ENCODE measurements around the gene SACM1L.

DNA sequence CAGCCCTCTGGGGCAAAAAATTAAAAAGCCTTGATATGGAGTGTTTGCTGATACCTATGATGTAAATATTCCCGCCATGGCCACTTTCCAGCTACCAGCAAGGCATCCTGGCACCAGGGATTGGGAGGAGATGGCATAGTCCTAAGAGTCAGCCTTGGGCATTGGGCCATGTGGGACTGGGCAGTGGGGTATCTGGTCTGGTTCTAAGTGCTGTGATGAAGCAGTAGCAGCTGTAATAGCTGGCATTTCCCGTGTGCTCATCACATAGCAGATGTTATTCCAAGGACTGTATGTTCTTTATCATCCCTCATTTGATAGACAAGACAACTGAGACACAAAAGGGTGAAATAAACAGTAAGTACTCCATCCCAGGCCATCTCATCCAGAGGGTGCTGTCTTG is 6.9 kb upstream of the SACM1L start:
- TF ChIP-seq POLR2A (IDR thresholded peaks at IDR 0.05; ENCODE audit: low read depth, low read length), result no peak
- TF ChIP-seq POLR2AphosphoS5 (IDR thresholded peaks at IDR 0.05; ENCODE audit: low read depth, low read length), result no peak; the same call in 1 of the 2 replicates
